Sigmoid colon (tissue), 4 donors: ENCODE data around the gene CA7.

Experiments used
- CTCF ChIP-seq, 4 experiments: fragments of 450-650 bp in 3 of 4; fragments of 200-600 bp in 1 of 4; IDR thresholded peaks; one replicate each; pipeline ENCODE4 v1.5.1; 2016 to 2019; ENCODE audit warnings: antibody characterized with exemption in 4 of 4, mild to moderate bottlenecking in 3 of 4, moderate library complexity in 2 of 4
- POLR2AphosphoS5 ChIP-seq, 4 donors: sonication (generic); formaldehyde crosslinking; IDR thresholded peaks; one replicate each; pipeline ENCODE4 v1.6.1; 2017; ENCODE audit warnings: antibody characterized with exemption in 4 of 4

GRCh38 chr16:66844009-66844341 is 239 bp upstream of the CA7 start:
- no peak for TF ChIP-seq CTCF (IDR thresholded peaks at IDR 0.05)
- no peak for TF ChIP-seq POLR2AphosphoS5 (IDR thresholded peaks at IDR 0.05)
